WTC11 (cell line): ENCODE measurements around the gene RNF43. TPM values are rescaled to one million over a fixed set of nuclear protein-coding genes. Genes with fewer than 3 reads are reported as not detected.

Experiments
- ATAC-seq: fragments of 200-7000 bp; cut with Tn5 transposase; 2 replicates; pipeline ENCODE4 v1.10.0; 2021; ENCODE audit warnings: mild to moderate bottlenecking, moderate library complexity
- CTCF ChIA-PET: fragments of 300-600 bp; sonication (Branson Sonifier 250); formaldehyde crosslinking; loops from one replicate; lab custom pipeline; 2021; ENCODE audit warnings: antibody characterized with exemption; lab: Charles Lee
- POLR2A ChIA-PET: fragments of 350-600 bp; sonication (Branson Sonifier 250); formaldehyde crosslinking; loops from one replicate; lab custom pipeline; 2021; ENCODE audit warnings: antibody characterized with exemption; lab: Charles Lee
- DNase-seq: peaks from one replicate; pipeline ENCODE4 v3.0.0; 2021; ENCODE audit warnings: low spot score
- H3K27ac Mint-ChIP-seq: 2 replicates; pipeline ENCODE4 v1.8.0; 2021; ENCODE audit warnings: mixed read lengths
- H3K27me3 Mint-ChIP-seq: 2 replicates; pipeline ENCODE4 v1.8.0; 2021; ENCODE audit warnings: low read depth, mild to moderate bottlenecking, moderate library complexity, mixed read lengths
- H3K36me3 Mint-ChIP-seq: 2 replicates; pipeline ENCODE4 v1.8.0; 2021; ENCODE audit warnings: mixed read lengths
- H3K4me1 Mint-ChIP-seq: 2 replicates; pipeline ENCODE4 v1.8.0; 2022; ENCODE audit warnings: mixed read lengths
- H3K4me3 Mint-ChIP-seq: 2 replicates; pipeline ENCODE4 v1.8.0; 2021; ENCODE audit warnings: mild to moderate bottlenecking, moderate library complexity, mixed read lengths
- H3K9me3 Mint-ChIP-seq: 2 replicates; pipeline ENCODE4 v1.8.0; 2021; ENCODE audit warnings: mixed read lengths
- CBFB ChIP-seq: sonication (generic); formaldehyde crosslinking; IDR thresholded peaks from 2 replicates; pipeline ENCODE4 v1.8.1; 2022; ENCODE audit warnings: mild to moderate bottlenecking, low read depth, missing genetic modification reagents
- E2F1 ChIP-seq: sonication (generic); formaldehyde crosslinking; IDR thresholded peaks from 2 replicates; pipeline ENCODE4 v1.8.0; 2022; ENCODE audit warnings: mild to moderate bottlenecking, missing genetic modification reagents
- FOXP1 ChIP-seq: sonication (generic); formaldehyde crosslinking; IDR thresholded peaks from 2 replicates; pipeline ENCODE4 v1.8.0; 2022; ENCODE audit warnings: missing genetic modification reagents, mild to moderate bottlenecking, moderate library complexity, borderline replicate concordance
- KAT7 ChIP-seq: sonication (generic); formaldehyde crosslinking; IDR thresholded peaks from 2 replicates; pipeline ENCODE4 v1.8.1; 2023; ENCODE audit warnings: missing genetic modification reagents, mild to moderate bottlenecking, borderline replicate concordance
- NFE2L1 ChIP-seq: sonication (generic); formaldehyde crosslinking; IDR thresholded peaks from 2 replicates; pipeline ENCODE4 v1.8.1; 2023; ENCODE audit warnings: missing genetic modification reagents
- PRDM15 ChIP-seq: sonication (generic); formaldehyde crosslinking; IDR thresholded peaks from 2 replicates; pipeline ENCODE4 v1.8.0; 2022; ENCODE audit warnings: missing genetic modification reagents
- PREB ChIP-seq: sonication (generic); formaldehyde crosslinking; IDR thresholded peaks from 2 replicates; pipeline ENCODE4 v1.8.1; 2022; ENCODE audit warnings: mild to moderate bottlenecking, missing genetic modification reagents, moderate library complexity, borderline replicate concordance
- SMAD3 ChIP-seq: sonication (generic); formaldehyde crosslinking; IDR thresholded peaks from 2 replicates; pipeline ENCODE4 v1.8.0; 2022; ENCODE audit warnings: missing genetic modification reagents, mild to moderate bottlenecking, borderline replicate concordance
- USF2 ChIP-seq: sonication (generic); formaldehyde crosslinking; IDR thresholded peaks from 2 replicates; pipeline ENCODE4 v1.8.1; 2023; ENCODE audit warnings: mild to moderate bottlenecking, missing genetic modification reagents, moderate library complexity
- ZBTB43 ChIP-seq: sonication (generic); formaldehyde crosslinking; IDR thresholded peaks from 2 replicates; pipeline ENCODE4 v1.8.1; 2023; ENCODE audit warnings: mild to moderate bottlenecking, missing genetic modification reagents
- ZNF425 ChIP-seq: fragments of 250-450 bp; sonication (Bioruptor Pico); conservative IDR thresholded peaks from 2 replicates; pipeline ENCODE4 v1.9.0; 2021; ENCODE audit warnings: mild to moderate bottlenecking
- total RNA-seq: library from RNA; stranded (reverse); gene quantifications from 3 replicates; pipeline ENCODE4 v1.2.3, GENCODE V29; 2021
- TF ChIP-seq, protein P1 (sequence below): sonication (generic); formaldehyde crosslinking; conservative IDR thresholded peaks from 2 replicates; pipeline ENCODE4 v1.8.1; 2022; ENCODE audit warnings: mild to moderate bottlenecking, missing genetic modification reagents
- TF ChIP-seq, protein P2 (sequence below): sonication (generic); formaldehyde crosslinking; IDR thresholded peaks from 2 replicates; pipeline ENCODE4 v1.8.0; 2022; ENCODE audit warnings: mild to moderate bottlenecking, missing genetic modification reagents
- TF ChIP-seq, protein P3 (sequence below): fragments of 200-600 bp; IDR thresholded peaks from 2 replicates; pipeline ENCODE4 v1.8.0; 2022; ENCODE audit warnings: antibody characterized with exemption
- TF ChIP-seq, protein P4 (sequence below): sonication (generic); formaldehyde crosslinking; IDR thresholded peaks from 2 replicates; pipeline ENCODE4 v1.8.0; 2023; ENCODE audit warnings: mild to moderate bottlenecking, missing genetic modification reagents

The RNF43 gene
- total RNA-seq, 1 experiment from 2014 or later, result 3.6 TPM

DNA sequence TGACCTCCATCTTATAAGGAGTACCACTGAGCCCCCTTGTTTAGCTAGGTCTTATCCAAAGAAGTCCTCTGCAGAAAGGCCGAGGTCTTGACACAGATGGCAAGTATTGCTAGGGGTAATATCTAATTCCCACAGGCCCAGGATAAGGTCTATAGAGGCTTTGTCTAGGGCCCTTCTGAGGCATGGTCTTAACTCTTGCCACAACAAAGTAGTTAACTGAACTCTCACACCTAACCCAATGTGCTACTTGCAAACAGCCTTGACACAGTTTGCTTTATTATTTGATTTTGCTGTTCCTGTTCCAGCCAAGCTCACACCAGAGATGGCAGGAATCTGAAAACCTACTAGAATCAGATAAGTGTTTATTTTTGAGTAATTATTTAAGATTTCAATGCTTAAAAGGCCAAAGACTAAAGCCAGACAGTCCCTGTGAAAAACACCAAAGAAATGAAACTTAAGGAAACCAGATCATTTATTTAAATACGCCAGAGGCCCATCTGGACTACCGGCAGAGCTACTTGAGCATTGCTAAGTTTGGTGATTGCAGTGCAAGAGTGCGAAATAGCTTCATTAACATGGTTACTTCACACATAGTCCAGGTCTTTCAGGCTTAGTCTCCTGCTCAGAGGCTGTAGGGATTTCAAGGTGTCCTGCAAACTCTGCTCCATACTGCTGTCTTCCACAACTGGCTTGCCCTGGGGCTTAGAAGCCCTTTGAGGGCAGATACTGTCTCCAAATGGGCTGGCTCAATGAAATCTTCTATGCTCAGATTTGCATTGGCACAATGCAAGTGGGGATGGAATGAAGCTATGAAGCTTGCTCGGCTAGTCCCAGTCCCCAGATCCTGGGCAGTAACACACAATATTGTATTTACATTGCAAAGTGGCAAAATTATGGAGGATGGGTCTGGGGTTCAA lies 36.9 kb downstream of the RNF43 start (continued):
- TF ChIP-seq E2F1 (CRISPR knock-in tag), result no peak

DNA sequence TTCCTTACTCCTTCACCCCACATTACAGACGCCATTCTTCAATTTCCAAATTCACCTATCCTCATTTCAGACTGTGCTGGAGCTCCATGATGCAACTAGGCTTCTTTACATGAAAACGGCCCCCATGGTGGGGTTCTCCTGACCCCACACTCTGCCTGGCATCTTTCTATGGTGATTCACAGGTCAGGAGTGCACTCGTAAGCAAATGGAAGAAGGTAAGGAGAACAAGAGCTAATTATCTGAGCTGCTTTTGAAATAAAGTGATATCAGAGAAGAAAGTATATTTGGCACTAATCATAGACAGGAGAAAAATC lies 37.9 kb downstream of the RNF43 start:
- ATAC-seq, result no peak
- Mint-ChIP-seq H3K4me1 (peaks cover 47% of the 10 kb centered on the region), H3K9me3 (no peaks in the 10 kb centered on the region), H3K4me3 (no peak overlapping the region), H3K27me3 (no peaks in the 10 kb centered on the region), H3K36me3 (no peaks in the 10 kb centered on the region), H3K27ac (no peak overlapping the region)
- CTCF ChIA-PET, result interaction anchor here (1.4 kb wide), 1 partner anchor 38 kb away, joined by 5 read pairs; the partner anchor contains the start of gene RNF43
- POLR2A ChIA-PET, result interaction anchor here (1.2 kb wide), 1 partner anchor 8 kb away, joined by 3 read pairs; no protein-coding TSS in a partner anchor
- DNase-seq, result no peak
- TF ChIP-seq, protein P1, sequence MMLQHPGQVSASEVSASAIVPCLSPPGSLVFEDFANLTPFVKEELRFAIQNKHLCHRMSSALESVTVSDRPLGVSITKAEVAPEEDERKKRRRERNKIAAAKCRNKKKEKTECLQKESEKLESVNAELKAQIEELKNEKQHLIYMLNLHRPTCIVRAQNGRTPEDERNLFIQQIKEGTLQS (CRISPR knock-in tag), result no peak
- TF ChIP-seq E2F1 (CRISPR knock-in tag), result no peak
- no peak for TF ChIP-seq ZNF425 (CRISPR knock-in tag)
- TF ChIP-seq PREB (CRISPR knock-in tag), result no peak
- TF ChIP-seq, protein P2, sequence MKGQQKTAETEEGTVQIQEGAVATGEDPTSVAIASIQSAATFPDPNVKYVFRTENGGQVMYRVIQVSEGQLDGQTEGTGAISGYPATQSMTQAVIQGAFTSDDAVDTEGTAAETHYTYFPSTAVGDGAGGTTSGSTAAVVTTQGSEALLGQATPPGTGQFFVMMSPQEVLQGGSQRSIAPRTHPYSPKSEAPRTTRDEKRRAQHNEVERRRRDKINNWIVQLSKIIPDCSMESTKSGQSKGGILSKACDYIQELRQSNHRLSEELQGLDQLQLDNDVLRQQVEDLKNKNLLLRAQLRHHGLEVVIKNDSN (CRISPR knock-in tag), result no peak
- TF ChIP-seq USF2 (CRISPR knock-in tag), result no peak
- no peak for TF ChIP-seq CBFB
- no peak for TF ChIP-seq PRDM15 (CRISPR knock-in tag)
- no peak for TF ChIP-seq SMAD3 (CRISPR knock-in tag)
- TF ChIP-seq, protein P3, sequence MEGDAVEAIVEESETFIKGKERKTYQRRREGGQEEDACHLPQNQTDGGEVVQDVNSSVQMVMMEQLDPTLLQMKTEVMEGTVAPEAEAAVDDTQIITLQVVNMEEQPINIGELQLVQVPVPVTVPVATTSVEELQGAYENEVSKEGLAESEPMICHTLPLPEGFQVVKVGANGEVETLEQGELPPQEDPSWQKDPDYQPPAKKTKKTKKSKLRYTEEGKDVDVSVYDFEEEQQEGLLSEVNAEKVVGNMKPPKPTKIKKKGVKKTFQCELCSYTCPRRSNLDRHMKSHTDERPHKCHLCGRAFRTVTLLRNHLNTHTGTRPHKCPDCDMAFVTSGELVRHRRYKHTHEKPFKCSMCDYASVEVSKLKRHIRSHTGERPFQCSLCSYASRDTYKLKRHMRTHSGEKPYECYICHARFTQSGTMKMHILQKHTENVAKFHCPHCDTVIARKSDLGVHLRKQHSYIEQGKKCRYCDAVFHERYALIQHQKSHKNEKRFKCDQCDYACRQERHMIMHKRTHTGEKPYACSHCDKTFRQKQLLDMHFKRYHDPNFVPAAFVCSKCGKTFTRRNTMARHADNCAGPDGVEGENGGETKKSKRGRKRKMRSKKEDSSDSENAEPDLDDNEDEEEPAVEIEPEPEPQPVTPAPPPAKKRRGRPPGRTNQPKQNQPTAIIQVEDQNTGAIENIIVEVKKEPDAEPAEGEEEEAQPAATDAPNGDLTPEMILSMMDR, result no peak
- no peak for TF ChIP-seq KAT7 (CRISPR knock-in tag)
- TF ChIP-seq ZBTB43, result no peak
- TF ChIP-seq, protein P4, sequence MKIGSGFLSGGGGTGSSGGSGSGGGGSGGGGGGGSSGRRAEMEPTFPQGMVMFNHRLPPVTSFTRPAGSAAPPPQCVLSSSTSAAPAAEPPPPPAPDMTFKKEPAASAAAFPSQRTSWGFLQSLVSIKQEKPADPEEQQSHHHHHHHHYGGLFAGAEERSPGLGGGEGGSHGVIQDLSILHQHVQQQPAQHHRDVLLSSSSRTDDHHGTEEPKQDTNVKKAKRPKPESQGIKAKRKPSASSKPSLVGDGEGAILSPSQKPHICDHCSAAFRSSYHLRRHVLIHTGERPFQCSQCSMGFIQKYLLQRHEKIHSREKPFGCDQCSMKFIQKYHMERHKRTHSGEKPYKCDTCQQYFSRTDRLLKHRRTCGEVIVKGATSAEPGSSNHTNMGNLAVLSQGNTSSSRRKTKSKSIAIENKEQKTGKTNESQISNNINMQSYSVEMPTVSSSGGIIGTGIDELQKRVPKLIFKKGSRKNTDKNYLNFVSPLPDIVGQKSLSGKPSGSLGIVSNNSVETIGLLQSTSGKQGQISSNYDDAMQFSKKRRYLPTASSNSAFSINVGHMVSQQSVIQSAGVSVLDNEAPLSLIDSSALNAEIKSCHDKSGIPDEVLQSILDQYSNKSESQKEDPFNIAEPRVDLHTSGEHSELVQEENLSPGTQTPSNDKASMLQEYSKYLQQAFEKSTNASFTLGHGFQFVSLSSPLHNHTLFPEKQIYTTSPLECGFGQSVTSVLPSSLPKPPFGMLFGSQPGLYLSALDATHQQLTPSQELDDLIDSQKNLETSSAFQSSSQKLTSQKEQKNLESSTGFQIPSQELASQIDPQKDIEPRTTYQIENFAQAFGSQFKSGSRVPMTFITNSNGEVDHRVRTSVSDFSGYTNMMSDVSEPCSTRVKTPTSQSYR, result no peak
- no peak for TF ChIP-seq FOXP1 (CRISPR knock-in tag)
- no peak for TF ChIP-seq NFE2L1 (CRISPR knock-in tag)
